ENCODE results near the gene TRABD2B.

TRABD2B gene

DNA sequence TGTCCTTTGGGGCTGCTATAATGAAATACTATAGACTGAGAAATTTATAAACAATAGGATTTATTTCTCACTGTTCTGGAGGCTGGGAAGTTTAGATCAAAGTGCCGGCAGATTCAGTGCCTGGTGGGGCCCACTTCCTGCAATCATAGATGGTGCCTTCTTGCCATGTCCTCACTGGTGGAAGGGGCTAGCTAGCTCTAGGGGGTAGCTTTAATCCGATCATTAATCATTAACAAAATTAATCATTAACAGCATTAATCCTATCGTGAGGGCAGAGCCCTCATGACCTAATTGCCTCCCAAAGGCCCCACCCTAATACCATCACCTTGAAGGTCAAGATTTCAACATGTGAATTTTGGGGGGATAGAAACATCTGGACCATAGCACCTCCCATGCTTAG, 124.3 kb downstream of the TRABD2B start:
- TF ChIP-seq, protein P1, sequence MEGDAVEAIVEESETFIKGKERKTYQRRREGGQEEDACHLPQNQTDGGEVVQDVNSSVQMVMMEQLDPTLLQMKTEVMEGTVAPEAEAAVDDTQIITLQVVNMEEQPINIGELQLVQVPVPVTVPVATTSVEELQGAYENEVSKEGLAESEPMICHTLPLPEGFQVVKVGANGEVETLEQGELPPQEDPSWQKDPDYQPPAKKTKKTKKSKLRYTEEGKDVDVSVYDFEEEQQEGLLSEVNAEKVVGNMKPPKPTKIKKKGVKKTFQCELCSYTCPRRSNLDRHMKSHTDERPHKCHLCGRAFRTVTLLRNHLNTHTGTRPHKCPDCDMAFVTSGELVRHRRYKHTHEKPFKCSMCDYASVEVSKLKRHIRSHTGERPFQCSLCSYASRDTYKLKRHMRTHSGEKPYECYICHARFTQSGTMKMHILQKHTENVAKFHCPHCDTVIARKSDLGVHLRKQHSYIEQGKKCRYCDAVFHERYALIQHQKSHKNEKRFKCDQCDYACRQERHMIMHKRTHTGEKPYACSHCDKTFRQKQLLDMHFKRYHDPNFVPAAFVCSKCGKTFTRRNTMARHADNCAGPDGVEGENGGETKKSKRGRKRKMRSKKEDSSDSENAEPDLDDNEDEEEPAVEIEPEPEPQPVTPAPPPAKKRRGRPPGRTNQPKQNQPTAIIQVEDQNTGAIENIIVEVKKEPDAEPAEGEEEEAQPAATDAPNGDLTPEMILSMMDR (conservative IDR thresholded peaks at IDR 0.05): no peak
- H3K27ac ChIP-seq: no peak overlapping the region

DNA sequence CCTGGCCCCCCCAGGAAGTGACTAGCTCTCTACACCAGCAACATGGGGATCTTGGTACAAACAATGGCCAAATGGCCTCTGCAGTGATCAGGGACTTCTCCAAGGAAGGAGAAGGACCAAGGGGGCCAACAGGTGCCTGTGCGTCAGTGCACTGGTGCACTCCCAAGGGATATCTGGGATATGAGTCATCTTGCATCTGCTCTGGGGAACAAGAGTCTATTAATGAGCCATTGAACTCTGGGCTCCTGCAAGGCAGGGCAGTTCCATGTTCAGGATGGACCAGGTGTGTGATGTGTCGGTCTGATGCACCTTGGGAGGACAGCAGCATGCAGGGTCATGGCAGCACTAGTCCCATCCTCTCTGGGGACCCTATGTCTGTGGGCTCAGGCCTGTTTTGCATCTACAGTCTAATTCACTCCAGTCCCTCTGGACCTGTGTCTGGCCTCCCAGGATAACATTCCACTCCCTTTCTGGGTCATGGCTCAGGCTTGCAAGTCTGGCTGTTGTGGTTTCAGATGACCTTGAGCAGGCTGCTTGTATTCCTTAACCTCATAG, 125.3 kb downstream of the TRABD2B start:
- no peak overlapping the region for H3K27ac ChIP-seq
- TF ChIP-seq, protein P1 (conservative IDR thresholded peaks at IDR 0.05): no peak

DNA sequence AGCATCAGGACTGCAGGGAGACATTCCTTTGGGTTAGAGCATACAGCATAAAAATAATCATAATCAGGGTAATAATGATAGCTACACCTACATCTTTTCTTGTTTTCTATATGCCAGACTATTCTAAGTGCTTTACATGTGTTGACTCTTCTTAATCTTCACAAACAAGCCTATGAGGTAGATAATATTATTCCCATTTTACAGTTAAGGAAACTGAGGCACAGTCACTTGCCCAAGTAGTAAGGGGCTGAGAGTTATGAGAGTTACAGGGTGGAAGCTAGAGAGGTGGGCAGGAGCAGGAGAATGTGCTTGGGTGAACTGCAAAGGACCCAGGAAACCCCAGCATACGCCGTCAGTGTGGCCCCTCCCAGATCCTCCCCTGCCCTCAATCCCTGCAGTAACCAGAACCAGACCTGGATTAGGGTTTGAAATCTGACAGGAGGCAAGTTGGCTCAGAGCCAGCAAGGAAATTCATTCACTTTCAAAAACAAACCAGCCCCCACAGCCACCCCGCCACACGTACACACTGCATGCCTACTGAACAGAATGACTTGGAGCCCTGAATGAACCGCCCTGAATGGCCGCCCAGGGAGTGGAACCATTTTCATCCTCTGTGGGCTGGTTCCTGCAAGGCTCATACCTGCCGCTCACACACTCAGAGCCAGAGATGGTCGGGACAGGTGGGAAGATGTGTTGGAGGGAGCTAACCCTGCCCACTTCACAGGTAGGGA, 126.1 kb downstream of the TRABD2B start:
- no peak overlapping the region for H3K27ac ChIP-seq

DNA sequence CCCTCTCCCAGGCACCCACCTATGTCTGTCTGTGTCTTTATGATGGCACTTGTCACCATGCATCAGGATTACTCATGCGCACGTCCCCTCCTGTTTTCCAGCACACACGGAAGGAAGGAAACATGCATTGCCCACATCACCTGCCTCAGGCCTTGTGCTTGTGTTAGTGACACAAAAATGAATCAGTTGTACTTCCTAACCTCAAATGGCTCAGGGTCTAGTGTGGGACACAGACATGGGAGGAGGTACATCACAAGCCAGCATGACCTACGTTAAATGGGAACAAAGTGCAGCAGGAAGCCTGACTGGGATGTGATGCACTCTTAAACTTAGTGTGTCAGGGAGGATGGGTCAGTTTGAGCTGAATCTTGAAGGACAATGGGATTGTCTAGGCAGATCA, 126.7 kb downstream of the TRABD2B start:
- no peak overlapping the region for H3K27ac ChIP-seq
- TF ChIP-seq, protein P1 (conservative IDR thresholded peaks at IDR 0.05): no peak

More for the DNA sequence above, 126.1 kb downstream of the TRABD2B start:
- TF ChIP-seq, protein P1 (conservative IDR thresholded peaks at IDR 0.05): no peak

DNA sequence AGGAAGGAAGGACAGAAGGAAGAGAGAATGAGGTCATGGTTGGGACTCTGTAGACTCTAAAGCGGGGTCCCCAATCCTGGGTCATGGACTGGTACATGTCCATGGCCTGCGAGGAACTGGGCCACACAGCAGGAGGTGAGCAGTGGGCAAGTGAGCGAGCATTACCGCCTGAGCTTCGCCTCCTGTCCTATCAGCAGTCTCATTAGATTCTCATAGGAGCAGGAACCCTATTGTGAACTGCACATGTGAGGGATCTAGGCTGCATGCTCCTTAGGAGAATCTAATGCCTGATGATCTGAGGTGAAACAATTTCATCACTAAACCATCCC, 128.9 kb downstream of the TRABD2B start:
- TF ChIP-seq, protein P1 (conservative IDR thresholded peaks at IDR 0.05): no peak
- no peak overlapping the region for H3K27ac ChIP-seq

DNA sequence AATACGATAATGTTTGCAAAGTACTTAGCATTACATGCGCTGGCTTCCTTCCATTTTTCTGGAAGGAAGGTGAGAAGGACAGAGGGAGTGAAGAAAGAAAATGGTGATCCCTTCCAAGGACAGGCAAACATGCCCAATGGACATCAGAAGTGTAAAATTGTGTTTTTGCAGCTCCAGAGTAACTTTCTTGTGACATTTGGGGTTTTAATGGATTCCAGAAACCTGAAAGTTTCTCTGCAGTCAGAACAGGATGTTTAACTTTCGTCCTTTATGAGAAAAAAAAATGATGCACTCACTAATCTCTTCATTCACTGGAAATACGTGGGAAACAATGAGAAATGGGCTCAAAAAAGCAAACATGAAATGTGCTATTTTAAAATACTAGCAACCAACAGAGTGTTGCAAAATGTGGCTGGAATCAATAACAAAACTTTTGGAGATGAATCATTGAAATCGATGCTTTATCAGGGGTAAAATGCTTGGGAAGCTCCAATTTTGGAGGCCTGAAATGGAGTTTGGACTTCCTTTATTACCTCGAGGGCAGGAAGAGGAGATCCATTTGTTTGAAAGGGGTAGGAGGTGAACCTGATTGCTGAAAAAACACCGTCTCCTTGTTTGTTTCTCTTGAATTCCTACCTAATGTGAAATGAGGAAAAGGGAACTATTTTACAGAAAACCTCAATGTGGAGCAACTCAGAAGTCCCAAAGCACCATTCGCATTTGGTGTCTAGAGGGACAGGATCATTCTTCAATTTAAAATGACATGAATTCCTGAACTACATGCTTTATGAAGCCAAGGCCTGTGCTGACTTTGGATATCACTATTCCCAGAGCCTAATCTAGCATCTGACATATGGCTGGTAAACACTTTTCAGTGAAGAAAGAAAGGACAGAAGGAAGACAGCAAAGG, 129.5 kb downstream of the TRABD2B start:
- TF ChIP-seq, protein P1 (conservative IDR thresholded peaks at IDR 0.05): no peak
- no peak overlapping the region; the same call in 1 of the 2 replicates for H3K27ac ChIP-seq

Data from VCaP (cell line).